ENCODE data around the gene MCRS1.

The MCRS1 gene

GRCh38 chr12:49555631-49556390, 12.1 kb downstream of the MCRS1 start:
- no peak for DNase-seq

DNA sequence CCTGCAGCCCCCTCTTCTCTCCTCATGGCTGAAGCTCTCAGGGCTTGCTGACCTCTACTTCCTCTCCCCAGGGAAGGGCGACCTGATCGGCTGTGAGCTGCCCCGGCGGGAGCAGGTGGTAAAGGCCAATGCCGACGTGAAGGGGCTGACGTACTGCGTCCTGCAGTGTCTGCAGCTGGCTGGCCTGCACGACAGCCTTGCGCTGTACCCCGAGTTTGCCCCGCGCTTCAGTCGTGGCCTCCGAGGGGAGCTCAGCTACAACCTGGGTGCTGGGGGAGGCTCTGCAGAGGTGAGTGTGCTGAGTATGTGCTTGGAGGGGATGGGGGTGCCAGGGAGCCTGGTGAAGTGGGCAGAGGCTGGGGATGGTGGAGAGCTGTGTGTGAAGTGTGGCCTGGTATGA, 13.7 kb downstream of the MCRS1 start:
- DNase-seq = no peak

- DNase-seq = peak; percentile 78
These were observed 14.3 kb downstream of the MCRS1 start for GRCh38 chr12:49553512-49554088.

DNA sequence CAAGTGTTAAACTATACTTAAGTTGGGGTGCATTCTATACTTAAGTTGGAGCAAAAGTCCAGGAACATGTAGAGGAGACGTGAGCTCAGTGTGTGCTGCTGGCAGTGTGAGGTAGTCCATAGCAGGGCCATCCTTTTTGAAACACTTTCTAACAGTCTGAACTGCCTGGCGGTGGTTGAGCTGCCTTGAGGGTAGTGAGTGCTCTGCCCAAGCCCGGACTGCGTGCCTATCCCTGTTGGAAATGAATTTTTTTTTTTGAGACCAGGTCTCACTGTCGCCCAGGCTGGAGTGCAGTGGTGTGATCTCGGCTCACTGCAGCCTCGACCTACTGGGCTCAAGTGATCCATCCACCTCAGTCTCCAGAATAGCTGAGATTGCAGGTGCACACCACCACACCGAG, 15.0 kb downstream of the MCRS1 start:
- DNase-seq = no peak

GRCh38 chr12:49552425-49552824, 15.5 kb downstream of the MCRS1 start:
- DNase-seq = no peak

DNA sequence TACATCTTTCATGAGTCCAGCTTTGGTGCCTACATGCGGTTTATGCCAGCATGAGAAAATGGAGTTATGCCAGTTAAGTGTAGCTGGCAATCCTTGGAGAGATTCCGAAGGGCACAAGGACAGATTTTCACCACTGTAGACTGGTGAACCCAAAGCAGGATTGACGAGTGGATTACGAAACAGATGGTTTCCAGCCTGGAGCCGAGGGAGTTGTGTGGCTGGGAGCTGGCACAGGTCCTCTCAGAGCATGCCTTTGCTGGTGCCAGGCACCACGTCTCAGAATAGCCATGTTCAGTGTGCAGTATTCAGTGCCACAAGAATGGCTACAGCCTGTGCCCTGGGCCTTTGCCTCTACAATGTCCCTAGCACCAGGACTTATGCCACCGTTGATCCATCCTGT, 15.9 kb downstream of the MCRS1 start:
- no peak for DNase-seq

- no peak for DNase-seq
These were observed 17.2 kb downstream of the MCRS1 start for GRCh38 chr12:49550693-49551252.

- no peak for DNase-seq
These were observed 17.9 kb downstream of the MCRS1 start for GRCh38 chr12:49549735-49550692.

DNA sequence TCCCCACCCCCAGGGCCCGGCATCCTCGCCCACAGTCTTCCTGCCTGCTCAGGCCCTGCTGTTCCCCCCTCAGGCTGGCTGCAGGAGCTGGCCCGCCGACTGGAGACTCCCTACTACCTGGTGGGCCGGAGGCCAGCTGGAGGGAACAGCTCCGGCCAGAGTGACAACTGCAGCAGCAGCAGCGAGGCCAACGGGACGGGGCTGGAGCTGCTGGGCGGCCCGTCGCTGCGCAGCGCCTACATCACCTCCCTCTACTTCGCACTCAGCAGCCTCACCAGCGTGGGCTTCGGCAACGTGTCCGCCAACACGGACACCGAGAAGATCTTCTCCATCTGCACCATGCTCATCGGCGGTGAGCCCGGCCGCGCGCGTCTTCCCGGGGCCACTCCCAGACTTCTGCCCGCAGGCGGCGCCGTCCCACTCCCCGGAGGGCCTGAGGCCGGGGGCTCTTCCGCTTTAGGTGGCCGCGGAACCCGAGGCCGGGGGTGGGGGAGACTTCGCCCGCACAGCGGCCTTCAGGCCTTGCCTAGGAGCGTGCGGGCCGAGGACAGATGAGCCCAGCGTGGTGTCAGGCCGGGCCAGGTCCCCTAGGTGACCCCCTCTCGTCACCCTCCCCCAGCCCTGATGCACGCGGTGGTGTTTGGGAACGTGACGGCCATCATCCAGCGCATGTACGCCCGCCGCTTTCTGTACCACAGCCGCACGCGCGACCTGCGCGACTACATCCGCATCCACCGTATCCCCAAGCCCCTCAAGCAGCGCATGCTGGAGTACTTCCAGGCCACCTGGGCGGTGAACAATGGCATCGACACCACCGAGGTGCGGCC, 18.9 kb downstream of the MCRS1 start:
- peak; percentile 44 for DNase-seq

DNA sequence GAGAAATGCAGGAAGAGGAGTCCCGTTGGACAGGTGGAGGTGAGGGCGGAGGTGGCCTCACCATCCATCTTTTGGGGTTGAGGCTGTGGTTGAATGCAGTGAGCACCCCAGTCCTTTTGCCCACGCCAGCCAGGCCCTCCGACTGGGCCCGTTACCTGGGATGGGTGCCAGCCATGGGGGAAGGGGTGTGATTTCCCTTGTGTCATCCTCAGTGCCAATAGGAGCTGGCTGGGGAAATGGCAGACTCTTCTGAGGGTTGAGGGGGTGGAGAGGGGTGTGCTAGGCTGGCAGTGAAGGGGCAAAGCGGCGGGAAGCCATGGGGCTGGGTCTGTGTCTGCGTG, 19.5 kb downstream of the MCRS1 start:
- no peak for DNase-seq

DNA sequence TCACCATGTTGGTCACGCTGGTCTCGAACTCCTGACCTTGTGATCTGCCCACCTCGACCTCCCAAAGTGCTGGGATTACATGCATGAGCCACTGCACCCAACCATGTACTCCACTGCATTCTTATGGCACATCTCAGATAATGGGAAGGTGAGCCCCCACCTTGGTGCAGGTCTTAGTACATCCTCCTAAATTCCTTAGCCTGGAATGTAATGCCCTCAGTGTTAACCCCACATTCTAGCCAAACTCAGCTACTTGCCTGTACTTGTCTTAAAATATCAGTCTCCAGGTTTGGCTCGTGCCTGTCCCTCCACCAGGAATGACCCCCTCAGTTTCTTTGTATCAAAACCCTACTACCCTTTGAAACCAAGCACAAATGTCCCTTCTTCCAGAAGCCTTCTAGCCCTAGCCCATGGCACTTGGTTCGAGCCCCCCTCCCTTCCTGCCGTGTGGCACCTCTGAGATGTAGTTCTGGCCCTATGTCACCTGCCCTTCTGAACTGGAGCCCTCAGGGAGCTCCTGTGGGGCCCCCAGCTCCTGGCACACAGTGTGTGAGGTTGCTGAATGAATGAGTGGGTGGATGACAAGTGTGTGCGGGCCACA, 20.8 kb downstream of the MCRS1 start:
- DNase-seq = no peak

DNA sequence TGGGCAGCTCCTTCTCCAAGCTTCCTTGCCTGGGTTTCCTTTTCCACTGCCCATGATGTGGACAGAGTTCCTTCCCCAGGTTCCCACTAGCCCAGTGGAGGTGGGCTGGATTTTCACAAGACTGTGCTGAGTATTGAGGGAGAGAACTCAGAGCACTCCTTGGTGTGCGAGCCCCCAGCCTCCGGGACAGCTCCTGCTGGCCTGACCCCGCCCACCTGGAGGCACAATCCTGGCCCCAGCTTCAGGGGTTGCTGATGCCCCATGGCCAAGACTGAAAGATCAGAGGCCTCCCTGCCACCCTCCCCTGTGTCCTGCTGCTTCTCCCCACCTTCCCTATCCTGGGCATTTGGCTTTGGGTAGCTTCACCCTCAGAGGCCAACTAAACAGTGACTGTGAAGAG, 21.5 kb downstream of the MCRS1 start:
- no peak for DNase-seq

DNA sequence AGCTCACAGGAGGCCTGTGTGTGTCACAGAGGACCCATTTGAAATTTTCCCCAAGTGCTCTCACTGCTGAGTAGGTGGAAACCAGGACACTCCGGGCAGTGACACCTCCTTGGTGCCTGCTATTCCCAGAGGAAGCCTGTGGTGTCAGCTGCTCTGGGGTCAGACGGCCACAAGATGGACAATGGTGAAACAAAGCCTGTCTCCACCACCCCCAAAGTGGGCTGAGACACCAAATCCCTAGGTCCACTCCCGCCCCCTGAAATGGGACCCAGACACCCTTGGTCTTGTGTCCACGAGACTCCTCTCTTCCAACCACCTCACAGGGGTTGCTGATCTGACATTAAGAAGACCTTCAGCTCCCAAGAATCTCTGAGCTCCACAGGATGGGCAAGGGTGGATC, 22.1 kb downstream of the MCRS1 start:
- DNase-seq = no peak

- DNase-seq = no peak
These were observed 23.8 kb downstream of the MCRS1 start for GRCh38 chr12:49543914-49544815.

GRCh38 chr12:49543221-49543913, 24.6 kb downstream of the MCRS1 start:
- DNase-seq = no peak

DNA sequence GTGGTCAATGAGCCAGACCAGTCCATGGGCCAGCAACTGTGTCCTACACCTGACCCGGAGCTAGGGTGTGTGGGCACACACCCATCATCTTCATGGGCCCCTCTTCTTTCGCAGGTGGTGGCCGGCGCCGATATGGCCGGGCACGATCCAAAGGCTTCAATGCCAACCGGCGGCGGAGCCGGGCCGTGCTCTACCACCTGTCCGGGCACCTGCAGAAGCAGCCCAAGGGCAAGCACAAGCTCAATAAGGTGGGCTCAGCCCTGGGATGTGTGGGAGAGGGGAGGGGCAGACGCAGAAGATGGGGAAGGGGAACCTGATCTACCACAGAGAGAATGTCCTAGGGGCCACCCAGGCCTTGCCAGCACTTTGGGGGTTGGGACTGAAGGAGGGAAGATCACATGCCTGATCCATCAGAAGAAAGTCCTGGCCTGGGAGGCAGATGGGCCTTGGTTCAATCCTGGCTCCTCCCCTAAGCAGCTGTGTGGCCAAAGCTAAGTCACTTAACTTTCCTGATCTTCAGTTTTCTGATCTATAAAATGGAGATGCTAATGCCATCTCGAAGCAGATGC, 25.3 kb downstream of the MCRS1 start:
- DNase-seq = no peak

DNA sequence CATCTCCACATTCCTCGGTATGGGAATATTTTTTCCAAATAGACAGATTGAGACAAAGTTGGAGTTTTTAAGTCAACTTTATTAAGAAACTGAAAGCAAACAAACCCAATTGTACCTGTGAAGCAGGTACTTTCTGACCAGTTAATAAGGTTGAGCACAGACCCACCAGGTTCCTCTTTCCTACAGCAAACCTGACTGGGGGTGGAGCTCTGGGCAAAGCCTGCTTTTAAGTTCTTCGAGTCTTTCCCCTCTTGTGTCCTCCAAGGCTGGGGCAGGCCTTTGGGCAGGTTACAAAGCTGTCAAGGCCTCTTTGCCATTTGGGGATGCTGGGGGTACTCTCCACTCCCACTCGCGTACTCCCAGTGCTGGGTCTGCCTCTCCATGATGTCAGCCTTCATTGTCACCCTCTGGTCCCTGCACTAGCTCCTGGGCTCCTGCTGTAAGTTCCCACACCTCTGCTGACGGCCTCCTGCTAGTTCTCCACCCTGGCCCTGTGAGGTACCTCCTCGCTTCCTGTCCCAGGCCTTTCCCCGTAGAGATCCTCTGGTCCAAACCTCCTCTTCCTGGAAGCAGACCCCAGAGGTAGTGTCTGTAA, 25.9 kb downstream of the MCRS1 start:
- no peak for DNase-seq

DNA sequence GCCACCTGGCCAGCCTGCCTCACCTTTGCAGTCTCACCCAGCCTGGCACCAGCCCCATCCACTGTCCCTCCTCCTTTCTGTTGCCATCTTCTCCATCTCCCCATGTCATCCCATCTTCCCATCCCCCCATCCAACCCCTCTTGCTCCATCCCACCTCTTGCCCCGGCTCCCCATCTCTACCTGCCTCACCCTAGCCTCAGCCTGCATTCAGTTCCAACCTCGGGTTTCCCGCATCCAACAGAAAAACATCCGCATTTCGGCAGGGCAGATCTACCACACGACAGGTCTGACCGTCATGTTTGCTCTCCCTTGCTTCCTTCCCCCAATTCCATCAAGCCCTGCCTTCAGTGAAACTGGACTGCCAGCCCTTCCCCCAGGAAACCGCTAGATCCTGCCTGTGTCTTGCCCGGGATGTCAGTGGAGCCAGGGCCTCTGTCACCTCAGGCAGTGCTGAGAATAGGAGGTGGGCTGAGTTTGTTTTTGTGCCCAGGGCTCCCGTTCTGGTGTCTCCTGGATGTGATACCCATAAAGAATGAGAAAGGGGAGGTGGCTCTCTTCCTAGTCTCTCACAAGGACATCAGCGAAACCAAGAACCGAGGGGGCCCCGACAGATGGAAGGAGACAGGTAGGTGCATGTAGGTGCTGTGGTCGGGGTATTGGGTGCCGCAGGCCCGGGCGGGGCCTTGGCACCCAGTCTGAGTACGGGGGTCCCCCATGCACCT, 26.6 kb downstream of the MCRS1 start:
- DNase-seq = no peak

Measured in hematopoietic multipotent progenitor cell treated with erythropoietin and hydrocortisone succinate and interleukin-3 and kit ligand, for 6 days (in vitro differentiated cells).